H9 (cell line): ENCODE results near the gene SGSM2. TPM values are rescaled to one million over a fixed set of nuclear protein-coding genes. Genes with fewer than 3 reads are reported as not detected.

Experiments used
- DNase-seq: peaks from one replicate; pipeline ENCODE4 v3.0.0-alpha.2; 2017
- H2AFZ ChIP-seq: one replicate; pipeline ENCODE4 v1.6.1; 2013; ENCODE audit warnings: mild to moderate bottlenecking, low read length, control low read depth, moderate library complexity
- H2AK5ac ChIP-seq: 2 replicates; pipeline ENCODE4 v1.6.1; 2013; ENCODE audit warnings: low read length, control low read depth, mixed read lengths; ENCODE audit not compliant: insufficient read length
- H2BK120ac ChIP-seq: one replicate; pipeline ENCODE4 v1.6.1; 2013; ENCODE audit warnings: low read depth, mild to moderate bottlenecking, low read length, control low read depth, inconsistent platforms; ENCODE audit not compliant: poor library complexity, severe bottlenecking
- H2BK12ac ChIP-seq: 2 replicates; pipeline ENCODE4 v1.6.1; 2013; ENCODE audit warnings: low read length, control low read depth, mixed read lengths, low read depth; ENCODE audit not compliant: insufficient read length
- H2BK15ac ChIP-seq: 2 replicates; pipeline ENCODE4 v1.6.1; 2013; ENCODE audit warnings: low read depth, low read length, control low read depth
- H2BK20ac ChIP-seq: one replicate; pipeline ENCODE4 v1.6.1; 2013; ENCODE audit warnings: low read depth, mild to moderate bottlenecking, low read length, control low read depth, inconsistent platforms; ENCODE audit not compliant: poor library complexity, severe bottlenecking
- H2BK5ac ChIP-seq: 2 replicates; pipeline ENCODE4 v1.6.1; 2013; ENCODE audit warnings: low read length, control low read depth, mixed read lengths; ENCODE audit not compliant: insufficient read length
- H3K14ac ChIP-seq: 2 replicates; pipeline ENCODE4 v1.6.1; 2013; ENCODE audit warnings: low read length, control low read depth; ENCODE audit not compliant: insufficient read depth
- H3K18ac ChIP-seq: 2 replicates; pipeline ENCODE4 v1.6.1; 2013; ENCODE audit warnings: low read depth, mild to moderate bottlenecking, mixed read lengths, low read length, control low read depth; ENCODE audit not compliant: insufficient read length
- H3K23ac ChIP-seq: 2 replicates; pipeline ENCODE4 v1.6.1; 2013; ENCODE audit warnings: low read length, control low read depth, mixed read lengths, low read depth; ENCODE audit not compliant: insufficient read length
- H3K23me2 ChIP-seq: 2 replicates; pipeline ENCODE4 v1.6.1; 2013; ENCODE audit warnings: low read depth, mild to moderate bottlenecking, mixed read lengths, low read length, control low read depth; ENCODE audit not compliant: insufficient read length, poor library complexity, severe bottlenecking
- H3K27ac ChIP-seq: 2 replicates; pipeline ENCODE4 v1.5.1; 2013; ENCODE audit warnings: low read length, control low read depth, mixed read lengths, low read depth; ENCODE audit not compliant: insufficient read length
- H3K27me3 ChIP-seq: 2 replicates; pipeline ENCODE4 v1.6.1; 2013; ENCODE audit warnings: low read length, control low read depth, inconsistent platforms; ENCODE audit not compliant: insufficient read depth
- H3K4ac ChIP-seq: 2 replicates; pipeline ENCODE4 v1.6.1; 2013; ENCODE audit warnings: low read depth, mild to moderate bottlenecking, control low read depth, inconsistent platforms, low read length, moderate library complexity
- H3K4me1 ChIP-seq: 2 replicates; pipeline ENCODE4 v1.6.1; 2013; ENCODE audit warnings: low read length, control low read depth, inconsistent platforms; ENCODE audit not compliant: insufficient read depth
- H3K4me2 ChIP-seq: 2 replicates; pipeline ENCODE4 v1.6.1; 2013; ENCODE audit warnings: low read length, control low read depth, mixed read lengths; ENCODE audit not compliant: insufficient read length, insufficient read depth
- H3K56ac ChIP-seq: 2 replicates; pipeline ENCODE4 v1.6.1; 2013; ENCODE audit warnings: low read depth, mild to moderate bottlenecking, mixed read lengths, low read length, control low read depth; ENCODE audit not compliant: insufficient read length
- H3K79me1 ChIP-seq: 2 replicates; pipeline ENCODE4 v1.6.1; 2013; ENCODE audit warnings: low read depth, mild to moderate bottlenecking, moderate library complexity, low read length, control low read depth, inconsistent platforms; ENCODE audit not compliant: insufficient read depth, poor library complexity, severe bottlenecking
- H3K79me2 ChIP-seq: 2 replicates; pipeline ENCODE4 v1.6.1; 2013; ENCODE audit warnings: low read length, control low read depth, inconsistent platforms; ENCODE audit not compliant: insufficient read depth
- H3K9ac ChIP-seq: 2 replicates; pipeline ENCODE4 v1.6.1; 2013; ENCODE audit warnings: low read length, control low read depth, mixed read lengths; ENCODE audit not compliant: insufficient read length; ENCODE audit errors: extremely low read depth
- H3K9me3 ChIP-seq: one replicate; pipeline ENCODE4 v1.6.1; 2013; ENCODE audit warnings: low read depth, low read length, inconsistent platforms; ENCODE audit not compliant: control insufficient read depth
- H3T11ph ChIP-seq: one replicate; pipeline ENCODE4 v1.6.1; 2013; ENCODE audit warnings: mild to moderate bottlenecking, low read length, control low read depth, inconsistent platforms
- H4K20me1 ChIP-seq: one replicate; pipeline ENCODE4 v1.6.1; 2013; ENCODE audit not compliant: control insufficient read depth, insufficient read length, insufficient read depth
- H4K5ac ChIP-seq: 2 replicates; pipeline ENCODE4 v1.6.1; 2013; ENCODE audit warnings: low read depth, mild to moderate bottlenecking, mixed read lengths, low read length, control low read depth; ENCODE audit not compliant: insufficient read length
- H4K8ac ChIP-seq: replicated peaks from 2 replicates; pipeline ENCODE4 v1.6.1; 2013; ENCODE audit warnings: low read length, control low read depth, mixed read lengths, low read depth; ENCODE audit not compliant: insufficient read length
- H4K91ac ChIP-seq: 2 replicates; pipeline ENCODE4 v1.6.1; 2013; ENCODE audit warnings: low read depth, mild to moderate bottlenecking, moderate library complexity, mixed read lengths, low read length, control low read depth; ENCODE audit not compliant: insufficient read length
- H3K27ac Mint-ChIP-seq, 3 experiments: 2 replicates in 2 of 3; 3 replicates in 1 of 3; pipeline ENCODE4 v1.8.0; 2020 to 2021; ENCODE audit warnings: mixed read lengths in 3 of 3, mild to moderate bottlenecking in 1 of 3, moderate library complexity in 1 of 3
- H3K27me3 Mint-ChIP-seq: 2 replicates; pipeline ENCODE4 v1.8.0; 2021; ENCODE audit warnings: low read depth, mild to moderate bottlenecking, moderate library complexity, mixed read lengths
- H3K36me3 Mint-ChIP-seq, 3 experiments: 2 replicates in 2 of 3; 3 replicates in 1 of 3; pipeline ENCODE4 v1.8.0; 2020 to 2021; ENCODE audit warnings: low read depth in 3 of 3, mixed read lengths in 3 of 3; ENCODE audit not compliant: insufficient read depth in 1 of 3
- H3K4me1 Mint-ChIP-seq, 2 experiments: 2 replicates each; pipeline ENCODE4 v1.8.0; 2020; ENCODE audit warnings: mixed read lengths in 2 of 2
- H3K4me3 Mint-ChIP-seq, 2 experiments: 2 replicates in 1 of 2; 3 replicates in 1 of 2; pipeline ENCODE4 v1.8.0; 2020 to 2021; ENCODE audit warnings: mild to moderate bottlenecking in 2 of 2, mixed read lengths in 2 of 2, moderate library complexity in 1 of 2
- H3K9me3 Mint-ChIP-seq, 2 experiments: 2 replicates in 1 of 2; 3 replicates in 1 of 2; pipeline ENCODE4 v1.8.0; 2020; ENCODE audit warnings: mild to moderate bottlenecking in 2 of 2, mixed read lengths in 2 of 2, moderate library complexity in 1 of 2
- WGBS: extraction: QIAGEN DNeasy Blood & Tissue Kit; methylation state at CpG from one replicate; pipeline ENCODE4 v1.1.7; 2013; ENCODE audit warnings: missing lambda C conversion rate, low lambda C conversion rate, mixed read lengths; ENCODE audit not compliant: insufficient read length; ENCODE audit errors: extremely low coverage; 5-methylcytosine and 5-hydroxymethylcytosine counted together
- total RNA-seq: library from RNA; stranded (reverse); gene quantifications from 2 replicates; pipeline ENCODE4 v1.2.1, GENCODE V29; 2021
- TF ChIP-seq, protein P1 (sequence below): fragments of 200-600 bp; sonication (generic); conservative IDR thresholded peaks from 3 replicates; pipeline ENCODE4 v1.8.0; 2021; ENCODE audit warnings: antibody characterized with exemption, mild to moderate bottlenecking

Gene SGSM2
- total RNA-seq, 1 experiment from 2014 or later, result 45.6 TPM

DNA sequence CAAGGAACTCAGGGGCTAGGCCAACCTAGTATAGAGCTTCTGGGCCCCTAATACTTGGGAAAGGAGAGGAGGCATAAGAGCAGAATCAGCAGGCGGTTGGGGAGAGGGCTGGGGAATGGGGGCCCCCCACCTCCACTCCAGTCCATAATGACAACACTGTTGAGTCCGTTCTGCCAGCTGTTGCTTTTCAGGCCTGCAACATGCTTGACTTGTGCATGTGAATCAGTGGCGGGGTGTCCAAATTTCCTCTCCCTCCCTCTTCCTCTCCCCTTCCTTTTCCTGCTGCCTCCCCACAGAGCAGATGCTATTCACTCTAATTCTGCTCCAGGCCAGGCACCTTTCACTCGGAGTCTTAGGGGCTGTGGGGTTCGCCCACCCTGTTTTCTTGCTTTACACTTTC, 31.7 kb downstream of the SGSM2 start:
- Histone ChIP-seq H3K23me2 (no peaks in the 10 kb centered on the region), H2BK5ac (no peak overlapping the region), H3K4me2 (no peak overlapping the region), H2BK20ac (no peak overlapping the region), H3K9ac (no peak overlapping the region), H3K56ac (no peak overlapping the region), H3K23ac (no peak overlapping the region), H4K91ac (no peak overlapping the region), H4K5ac (no peak overlapping the region), H2BK15ac (no peak overlapping the region), H2BK120ac (no peak overlapping the region), H2AK5ac (no peak overlapping the region), H3K9me3 (no peaks in the 10 kb centered on the region), H3K79me2 (no peaks in the 10 kb centered on the region), H3K18ac (no peak overlapping the region), H3T11ph (no peak overlapping the region), H3K27me3 (no peaks in the 10 kb centered on the region), H3K14ac (no peak overlapping the region), H4K8ac (no peak overlapping the region), H4K20me1 (no peaks in the 10 kb centered on the region), H3K4me1 (no peaks in the 10 kb centered on the region), H3K4ac (no peak overlapping the region), H2AFZ (no peak overlapping the region), H2BK12ac (no peak overlapping the region), H3K79me1 (no peaks in the 10 kb centered on the region), H3K27ac (no peak overlapping the region)
- H3K4me1 Mint-ChIP-seq, result peaks cover 15 to 18% of the 10 kb centered on the region in 2 experiments
- no peak overlapping the region for H3K4me3 Mint-ChIP-seq
- H3K9me3 Mint-ChIP-seq, result no peaks in the 10 kb centered on the region
- no peak overlapping the region; a peak in 1 of 7 replicates for H3K27ac Mint-ChIP-seq
- peaks cover 0 to 16% (median 8%) of the 10 kb centered on the region in 3 experiments; a peak in 5 of 7 replicates for H3K36me3 Mint-ChIP-seq
- TF ChIP-seq, protein P1, sequence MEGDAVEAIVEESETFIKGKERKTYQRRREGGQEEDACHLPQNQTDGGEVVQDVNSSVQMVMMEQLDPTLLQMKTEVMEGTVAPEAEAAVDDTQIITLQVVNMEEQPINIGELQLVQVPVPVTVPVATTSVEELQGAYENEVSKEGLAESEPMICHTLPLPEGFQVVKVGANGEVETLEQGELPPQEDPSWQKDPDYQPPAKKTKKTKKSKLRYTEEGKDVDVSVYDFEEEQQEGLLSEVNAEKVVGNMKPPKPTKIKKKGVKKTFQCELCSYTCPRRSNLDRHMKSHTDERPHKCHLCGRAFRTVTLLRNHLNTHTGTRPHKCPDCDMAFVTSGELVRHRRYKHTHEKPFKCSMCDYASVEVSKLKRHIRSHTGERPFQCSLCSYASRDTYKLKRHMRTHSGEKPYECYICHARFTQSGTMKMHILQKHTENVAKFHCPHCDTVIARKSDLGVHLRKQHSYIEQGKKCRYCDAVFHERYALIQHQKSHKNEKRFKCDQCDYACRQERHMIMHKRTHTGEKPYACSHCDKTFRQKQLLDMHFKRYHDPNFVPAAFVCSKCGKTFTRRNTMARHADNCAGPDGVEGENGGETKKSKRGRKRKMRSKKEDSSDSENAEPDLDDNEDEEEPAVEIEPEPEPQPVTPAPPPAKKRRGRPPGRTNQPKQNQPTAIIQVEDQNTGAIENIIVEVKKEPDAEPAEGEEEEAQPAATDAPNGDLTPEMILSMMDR, result no peak
- no CpG with 5 or more reads among the region's 5 CpGs for WGBS
- DNase-seq, result no peak
- H3K27me3 Mint-ChIP-seq, result no peaks in the 10 kb centered on the region
